Endometrial microvascular endothelial cells (primary cell): ENCODE results near the gene SYNGR4. TPM values are rescaled to one million over a fixed set of nuclear protein-coding genes. Genes with fewer than 3 reads are reported as not detected.
"Not testable (repeated sequence)": the region's sequence is repeated elsewhere in the genome, so short reads cannot be mapped to it uniquely, and the experiment has no call there.

ENCODE experiments used
- in situ Hi-C: cut with HindIII; loops from 2 replicates; pipeline ENCODE4 v1.10.0; 2017; ENCODE audit warnings: low sequenced_read_pairs, low pct_unique_long_range_greater_than_20kb; ENCODE audit errors: inconsistent ontology term
- total RNA-seq: library from RNA; depleted of rRNA; stranded (reverse); fragments of >200 nt; gene quantifications from one replicate; pipeline ENCODE4 v1.2.3, GENCODE V29; 2015; ENCODE audit errors: inconsistent ontology term

The SYNGR4 gene, protein sequence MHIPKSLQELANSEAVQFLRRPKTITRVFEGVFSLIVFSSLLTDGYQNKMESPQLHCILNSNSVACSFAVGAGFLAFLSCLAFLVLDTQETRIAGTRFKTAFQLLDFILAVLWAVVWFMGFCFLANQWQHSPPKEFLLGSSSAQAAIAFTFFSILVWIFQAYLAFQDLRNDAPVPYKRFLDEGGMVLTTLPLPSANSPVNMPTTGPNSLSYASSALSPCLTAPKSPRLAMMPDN
- total RNA-seq: not detected

DNA sequence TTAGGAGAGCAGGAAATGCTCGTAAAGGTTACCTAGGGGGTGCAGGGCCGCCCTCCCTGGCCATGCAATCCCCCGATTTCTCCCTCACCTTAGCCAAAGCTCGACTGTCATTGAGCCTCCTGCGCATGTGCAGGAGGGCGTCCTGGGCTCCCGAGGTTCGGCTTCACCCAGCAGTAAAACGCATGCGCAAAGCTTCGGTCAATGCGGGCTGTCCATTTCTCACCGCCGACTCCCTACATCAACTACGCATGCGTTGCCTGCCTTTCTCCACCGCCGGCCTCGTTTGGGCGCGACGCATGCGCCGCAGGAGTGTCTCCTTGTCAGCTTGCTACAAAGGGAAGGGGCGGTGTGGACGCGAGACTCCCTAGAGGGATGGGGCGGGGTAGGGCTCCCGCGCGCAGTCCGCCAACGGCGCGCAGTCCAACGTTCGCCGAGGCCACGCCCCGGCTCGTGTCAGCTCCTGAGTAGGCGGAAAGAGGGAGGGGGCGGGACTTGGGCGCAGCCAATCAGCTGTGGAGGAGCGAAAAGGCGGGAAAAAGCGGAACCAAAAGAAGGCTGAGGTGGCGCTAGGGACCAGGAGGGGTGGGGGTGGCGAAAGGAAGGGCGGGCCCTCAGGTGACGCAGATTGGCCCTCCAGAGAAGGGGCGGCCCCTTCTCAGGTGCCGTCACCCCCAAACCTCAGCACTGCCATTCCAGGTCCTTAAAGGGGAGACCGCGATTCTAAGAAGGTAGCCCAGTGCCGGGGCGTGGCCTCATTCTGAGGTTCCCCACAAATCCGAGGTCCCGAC, at the start of gene SYNGR4, which contains the start of gene TMEM143:
Gene SYNGR4 (plus strand): TSS at position 558 of the 788 bp plus-strand sequence. CDS start 1,476 bp downstream, outside the sequence.
Gene TMEM143 (minus strand): TSS at position 131 of the 788 bp plus-strand sequence. CDS start 20 bp downstream, at position 111.
- in situ Hi-C loops: no loop called here

DNA sequence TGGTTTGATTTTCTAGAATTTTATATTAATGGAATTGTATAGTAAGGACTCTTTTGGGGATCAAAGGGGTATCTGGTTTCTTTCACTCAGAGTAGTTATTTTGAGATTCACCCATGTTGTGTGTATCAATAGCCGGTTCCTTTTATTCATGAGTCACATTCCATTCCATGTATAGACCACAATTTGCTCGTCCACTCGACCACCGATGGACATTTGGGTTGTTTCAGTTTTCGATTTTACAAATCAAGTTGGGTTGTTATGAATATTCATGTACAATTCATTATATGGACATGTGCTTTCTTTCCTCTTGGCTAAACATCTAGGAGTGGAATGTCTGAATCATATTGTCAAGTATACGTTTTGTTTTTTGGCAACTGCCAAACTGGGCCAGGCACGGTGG, 48.5 kb upstream of the SYNGR4 start:
- in situ Hi-C loops: no loop called here

GRCh38 chr19:48317708-48317960, 46.5 kb upstream of the SYNGR4 start:
- in situ Hi-C loops: not testable (repeated sequence)

- in situ Hi-C loops: no loop called here
Observed at GRCh38 chr19:48318286-48318987, 45.7 kb upstream of the SYNGR4 start.

DNA sequence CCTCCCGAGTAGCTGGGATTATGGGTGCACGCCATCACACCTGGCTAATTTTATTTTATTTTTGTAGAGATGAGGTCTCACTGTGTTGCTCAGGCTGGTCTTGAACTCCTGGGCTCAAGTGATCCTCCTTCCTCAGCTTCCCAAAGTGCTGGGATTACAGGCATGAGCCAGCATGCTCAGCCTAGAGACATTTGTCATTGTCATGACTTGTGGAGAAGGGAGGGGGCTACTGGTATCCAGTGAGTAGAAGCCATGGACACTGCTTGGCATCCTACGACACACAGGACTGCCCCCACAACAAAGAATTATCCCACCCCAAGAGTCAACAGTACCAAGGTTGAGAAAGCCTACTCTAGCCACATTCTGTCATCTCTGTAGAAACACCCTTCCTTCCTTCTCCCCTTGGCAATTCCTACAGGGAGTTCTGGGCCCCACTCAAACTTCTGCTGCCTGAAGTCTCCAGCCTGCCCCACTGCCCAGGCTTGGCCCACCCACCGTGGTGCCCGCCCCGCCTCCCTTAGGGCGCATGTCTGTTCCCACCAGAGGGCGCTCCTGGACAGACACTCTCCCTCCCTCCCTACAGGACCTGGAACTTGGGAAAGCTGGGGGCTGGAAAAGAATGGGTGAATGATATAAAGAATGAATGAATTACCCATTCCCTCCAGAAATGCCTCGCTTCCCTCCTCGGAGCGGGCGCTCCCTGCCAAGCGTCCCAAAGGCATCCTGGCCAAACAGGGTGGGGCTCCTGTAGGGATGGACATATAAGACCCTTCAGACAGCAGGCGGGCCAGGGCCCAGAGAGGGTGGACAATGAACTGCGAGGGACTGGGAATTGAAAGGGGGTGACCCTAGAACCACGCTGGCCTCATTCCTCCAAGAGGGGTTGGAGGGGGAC, 44.3 kb upstream of the SYNGR4 start:
- in situ Hi-C loops: no loop called here

GRCh38 chr19:48321372-48321621, 42.9 kb upstream of the SYNGR4 start:
- in situ Hi-C loops: no loop called here

GRCh38 chr19:48321622-48322591, 42.3 kb upstream of the SYNGR4 start:
- in situ Hi-C loops: no loop called here

- in situ Hi-C loops: no loop called here
Observed at GRCh38 chr19:48325265-48325910, 38.8 kb upstream of the SYNGR4 start, which contains the start of gene EMP3. TSS of gene EMP3 (plus strand) at chr19:48325552. CDS start at chr19:48326845, 1,293 bp downstream.

DNA sequence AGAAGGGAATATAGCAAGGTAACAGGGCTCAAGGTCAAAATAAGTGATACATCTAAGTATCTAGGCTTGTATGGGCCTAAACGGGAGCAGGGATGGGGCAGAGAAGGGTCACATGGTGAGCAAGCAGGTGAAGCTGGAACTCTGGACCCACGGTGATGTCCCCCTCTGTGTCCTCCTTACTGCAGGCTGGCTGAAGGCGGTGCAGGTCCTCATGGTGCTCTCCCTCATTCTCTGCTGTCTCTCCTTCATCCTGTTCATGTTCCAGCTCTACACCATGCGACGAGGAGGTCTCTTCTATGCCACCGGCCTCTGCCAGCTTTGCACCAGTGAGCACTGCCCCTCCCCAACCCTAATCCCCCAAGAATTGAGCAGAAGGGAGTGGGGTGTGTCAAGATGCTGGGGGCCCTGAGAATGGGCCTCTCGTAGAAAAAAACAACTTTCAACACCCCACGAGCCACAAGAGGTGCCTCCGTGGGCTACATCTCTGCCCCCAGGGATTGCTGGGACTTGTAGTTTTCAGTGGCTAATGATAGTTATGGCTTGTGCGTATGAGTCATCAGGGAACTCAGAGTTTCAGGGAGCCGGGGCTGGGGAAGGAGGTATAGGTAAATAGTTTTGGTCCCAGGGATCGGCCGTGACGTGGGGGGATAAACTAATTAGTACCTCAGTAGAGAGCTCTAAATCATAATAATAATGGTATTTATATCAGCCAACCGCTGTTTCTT, 34.8 kb upstream of the SYNGR4 start:
- in situ Hi-C loops: no loop called here

DNA sequence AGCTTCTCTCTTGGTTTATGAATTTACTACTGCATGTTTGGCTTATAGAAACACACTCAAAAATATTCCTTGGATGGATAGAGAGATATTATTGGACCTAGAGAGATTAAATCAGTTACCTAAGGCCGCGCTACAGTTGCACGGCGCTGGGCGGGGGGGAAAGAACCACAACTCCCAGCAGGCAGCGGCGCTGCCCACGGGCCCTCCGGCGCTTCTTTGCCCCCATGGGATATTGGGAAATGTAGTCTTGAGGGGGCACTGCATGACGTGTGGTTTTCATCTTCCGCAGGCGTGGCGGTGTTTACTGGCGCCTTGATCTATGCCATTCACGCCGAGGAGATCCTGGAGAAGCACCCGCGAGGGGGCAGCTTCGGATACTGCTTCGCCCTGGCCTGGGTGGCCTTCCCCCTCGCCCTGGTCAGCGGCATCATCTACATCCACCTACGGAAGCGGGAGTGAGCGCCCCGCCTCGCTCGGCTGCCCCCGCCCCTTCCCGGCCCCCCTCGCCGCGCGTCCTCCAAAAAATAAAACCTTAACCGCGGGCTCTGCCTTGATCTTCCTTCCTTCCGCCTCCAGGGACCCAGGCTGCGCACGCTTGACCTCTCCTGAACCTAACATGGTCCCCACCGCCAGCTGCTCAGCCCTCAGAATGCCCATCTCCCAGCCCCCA, 34.0 kb upstream of the SYNGR4 start:
- in situ Hi-C loops: no loop called here

GRCh38 chr19:48332351-48332661, 31.9 kb upstream of the SYNGR4 start:
- in situ Hi-C loops: no loop called here

DNA sequence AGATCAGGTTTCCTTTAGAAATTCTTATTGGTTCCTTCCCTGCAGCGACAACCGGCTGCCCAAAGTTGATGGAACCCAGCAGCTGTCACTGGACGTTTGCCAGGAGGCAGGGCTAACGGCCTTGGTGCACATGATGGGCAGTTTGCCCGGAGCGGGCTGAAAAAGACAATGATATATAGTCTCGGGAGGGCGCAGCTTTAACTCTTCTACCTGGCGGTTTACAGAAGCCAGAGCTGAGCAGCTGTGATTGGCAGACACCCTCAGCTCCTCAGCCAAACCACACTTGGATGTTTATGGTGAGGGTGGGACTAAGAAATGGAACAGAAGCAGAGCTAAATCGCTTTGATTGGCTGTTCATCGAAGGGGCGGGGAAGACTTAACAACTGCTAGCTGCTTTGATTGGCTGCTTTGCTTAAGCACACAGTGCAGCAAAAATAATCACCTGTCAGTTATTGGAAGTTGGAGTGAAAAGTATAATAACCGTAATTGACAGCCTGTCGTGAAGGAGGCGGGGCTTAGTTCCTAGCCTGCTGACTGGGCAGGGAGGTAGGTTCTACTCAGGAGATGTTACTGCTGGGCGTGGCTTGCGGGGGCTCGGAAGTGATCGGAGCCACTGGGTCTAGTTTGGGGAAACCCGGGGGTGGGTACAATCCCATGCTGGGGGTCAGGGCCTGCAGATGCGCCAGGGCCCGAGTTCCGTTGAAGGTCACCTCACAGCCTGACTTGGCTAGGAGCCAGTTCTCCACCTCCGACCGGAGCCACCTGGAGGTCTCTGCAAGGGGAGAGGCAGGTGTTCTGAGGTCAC, 31.3 kb upstream of the SYNGR4 start:
- in situ Hi-C loops: no loop called here

DNA sequence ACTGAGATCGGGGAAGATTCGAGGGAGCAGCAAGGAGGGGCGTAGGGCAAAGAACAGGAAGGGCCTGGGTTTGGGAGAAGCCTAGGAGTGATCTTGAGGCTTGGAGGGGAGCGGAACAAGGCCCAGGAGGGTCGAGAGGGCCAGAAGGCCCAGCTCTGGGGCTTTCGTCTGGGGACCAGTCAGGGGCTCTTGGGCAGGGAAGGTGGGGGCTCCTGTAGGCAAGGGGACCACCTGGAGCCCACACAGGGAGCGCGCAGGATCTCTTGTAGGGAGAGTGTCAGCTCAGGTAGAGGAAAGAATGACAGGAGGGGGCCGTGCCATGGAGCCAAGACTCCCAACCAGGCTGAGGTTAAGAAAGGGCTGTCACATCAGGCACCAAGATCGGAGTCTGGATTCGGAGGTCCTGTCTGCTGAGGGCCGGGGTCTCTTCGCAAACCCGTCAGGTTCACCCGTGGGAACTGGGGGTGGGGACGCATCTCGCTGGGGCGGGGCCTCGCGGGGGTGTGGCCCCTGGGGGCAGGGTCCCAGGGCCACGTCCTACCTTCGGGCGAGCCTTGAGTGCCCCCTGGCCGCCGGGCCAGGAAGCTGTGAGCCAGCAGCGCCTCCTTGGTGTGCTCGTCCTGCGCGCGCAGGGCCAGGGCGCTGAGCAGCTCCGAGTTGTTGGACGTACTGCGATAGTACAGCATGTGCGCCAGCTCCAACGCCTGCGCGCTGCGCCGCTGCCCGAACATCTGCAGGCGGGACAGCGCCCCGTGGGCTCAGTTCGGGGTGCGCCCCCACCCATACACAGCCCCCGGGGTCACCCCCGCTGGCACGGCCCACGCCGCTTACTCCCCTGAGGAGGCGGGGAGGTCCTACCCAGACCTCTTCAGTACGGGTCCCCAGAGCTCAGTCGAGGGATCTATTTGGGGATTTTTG, 30.4 kb upstream of the SYNGR4 start:
- in situ Hi-C loops: no loop called here

- in situ Hi-C loops: no loop called here
Observed at GRCh38 chr19:48338253-48338755, 25.9 kb upstream of the SYNGR4 start.
